ES-I3 (cell line): Measurements from ENCODE around the gene ACD.

Experiments
- H3K36me3 ChIP-seq: 2 replicates; pipeline ENCODE4 v1.6.1; 2013; ENCODE audit warnings: mild to moderate bottlenecking, low read length, control low read depth, moderate library complexity; ENCODE audit not compliant: insufficient read depth
- H3K4me1 ChIP-seq: 2 replicates; pipeline ENCODE4 v1.6.1; 2013; ENCODE audit warnings: mild to moderate bottlenecking, control low read depth, low read length; ENCODE audit not compliant: insufficient read depth
- H3K9ac ChIP-seq: 2 replicates; pipeline ENCODE4 v1.6.1; 2013; ENCODE audit warnings: low read depth, mild to moderate bottlenecking, low read length, moderate library complexity
- H3K9me3 ChIP-seq: 2 replicates; pipeline ENCODE4 v1.6.1; 2013; ENCODE audit warnings: mild to moderate bottlenecking, low read length, moderate library complexity; ENCODE audit not compliant: control insufficient read depth, insufficient read depth

ACD gene

DNA sequence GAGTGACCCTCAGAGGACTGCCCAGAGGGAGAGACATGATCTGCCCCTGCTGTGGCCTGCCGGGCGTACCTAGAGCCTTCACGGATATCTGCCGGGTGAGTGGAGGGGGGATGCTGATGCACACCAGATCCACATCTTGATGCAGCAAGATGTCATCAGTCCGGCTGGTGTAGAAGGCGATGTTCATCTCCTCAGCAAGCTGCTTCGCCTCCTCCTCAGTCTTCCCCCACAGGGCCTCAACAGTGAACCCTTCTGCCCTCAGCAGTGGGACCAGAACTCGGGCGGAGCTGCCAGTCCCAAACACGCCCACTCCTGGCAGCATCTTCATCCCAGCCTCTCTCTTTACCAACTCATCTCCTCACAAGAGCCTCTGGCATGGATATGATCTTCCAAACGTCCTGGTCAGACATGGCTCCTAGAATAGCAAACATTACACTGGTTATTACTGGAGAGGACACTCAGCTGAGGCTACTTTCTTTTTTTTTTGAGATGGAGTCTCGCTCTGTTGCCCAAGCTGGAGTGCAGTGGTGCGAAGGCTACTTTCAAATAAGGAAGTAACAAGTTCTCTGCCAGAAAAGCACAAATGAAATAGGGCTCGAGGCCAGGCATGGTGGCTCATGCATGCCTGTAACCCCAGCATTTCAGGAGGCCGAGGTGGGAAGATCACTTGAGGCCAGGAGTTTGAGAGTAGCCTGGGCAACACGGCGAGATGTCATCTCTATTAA lies 25.5 kb upstream of the ACD start:
- H3K9ac ChIP-seq = no peak overlapping the region
- H3K4me1 ChIP-seq = no peaks in the 10 kb centered on the region
- no peaks in the 10 kb centered on the region for H3K9me3 ChIP-seq
- peaks cover 6% of the 10 kb centered on the region for H3K36me3 ChIP-seq

DNA sequence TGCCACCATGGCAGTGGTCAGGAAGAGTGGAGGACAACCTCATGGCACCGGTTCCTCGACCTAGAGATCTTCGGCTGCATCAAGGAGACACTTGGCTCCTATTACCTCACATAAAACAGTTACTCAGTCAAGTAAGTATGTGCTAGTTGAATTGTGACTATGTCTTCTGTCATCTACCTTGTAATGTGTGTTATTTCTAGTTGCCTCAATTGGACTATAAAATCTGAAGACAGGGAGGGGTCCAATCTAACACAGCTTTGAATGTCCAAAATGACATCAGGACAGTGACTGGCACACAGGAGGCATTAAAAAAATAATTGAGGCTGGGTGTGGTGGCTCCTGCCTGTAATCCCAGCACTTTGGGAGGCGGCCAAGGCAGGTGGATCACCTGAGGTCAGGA lies 23.7 kb upstream of the ACD start:
- Histone ChIP-seq H3K9ac (no peak overlapping the region), H3K36me3 (peaks cover 6% of the 10 kb centered on the region)

DNA sequence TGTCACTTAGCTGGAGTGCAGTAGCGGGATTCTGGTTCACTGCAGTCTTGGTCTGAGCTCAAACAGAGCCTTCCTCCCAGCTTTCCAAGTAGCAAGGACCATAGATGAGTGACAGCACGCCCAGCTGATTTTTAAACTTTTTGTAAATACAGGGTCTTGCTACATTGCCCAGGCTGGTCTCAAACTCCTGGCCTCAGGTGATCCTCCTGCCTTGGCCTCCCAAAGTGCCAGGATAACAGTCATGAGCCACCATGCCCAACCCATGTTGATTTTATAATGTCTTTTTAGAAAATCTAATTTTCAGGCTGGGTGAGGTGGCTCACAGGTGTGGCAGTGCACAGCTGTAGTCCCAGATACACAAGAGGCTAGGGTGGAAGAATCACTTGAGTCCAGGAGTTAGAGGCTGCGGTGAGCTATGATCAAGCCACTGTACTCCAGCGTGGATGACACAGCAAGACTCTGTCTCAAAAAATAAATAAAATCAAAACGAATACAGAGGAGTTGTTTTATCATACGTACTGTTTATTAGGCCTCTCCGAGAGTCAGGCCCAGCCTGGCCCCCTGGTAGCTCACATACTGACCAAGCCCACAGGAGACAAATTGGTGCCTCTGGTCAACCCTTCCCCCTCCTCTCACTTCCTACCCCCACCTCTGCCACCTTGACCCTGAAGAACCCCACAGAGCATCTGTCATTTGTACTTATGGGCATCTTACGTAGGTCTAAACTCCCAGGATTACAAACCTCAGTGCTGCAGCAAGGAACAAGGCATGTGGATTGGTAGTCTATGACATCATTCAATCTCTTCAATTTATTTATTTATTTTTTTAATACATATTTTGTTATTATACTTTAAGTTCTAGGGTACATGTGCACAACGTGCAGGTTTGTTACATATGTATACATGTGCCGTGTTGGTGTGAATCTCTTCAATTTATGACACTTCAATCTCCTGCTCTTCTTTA lies 20.2 kb upstream of the ACD start:
- no peaks in the 10 kb centered on the region for H3K9me3 ChIP-seq
- no peaks in the 10 kb centered on the region for H3K4me1 ChIP-seq
- no peak overlapping the region for H3K9ac ChIP-seq
- H3K36me3 ChIP-seq = peaks cover 5% of the 10 kb centered on the region

More for the DNA sequence above, 23.7 kb upstream of the ACD start:
- Histone ChIP-seq H3K9me3 (no peaks in the 10 kb centered on the region), H3K4me1 (no peaks in the 10 kb centered on the region)

DNA sequence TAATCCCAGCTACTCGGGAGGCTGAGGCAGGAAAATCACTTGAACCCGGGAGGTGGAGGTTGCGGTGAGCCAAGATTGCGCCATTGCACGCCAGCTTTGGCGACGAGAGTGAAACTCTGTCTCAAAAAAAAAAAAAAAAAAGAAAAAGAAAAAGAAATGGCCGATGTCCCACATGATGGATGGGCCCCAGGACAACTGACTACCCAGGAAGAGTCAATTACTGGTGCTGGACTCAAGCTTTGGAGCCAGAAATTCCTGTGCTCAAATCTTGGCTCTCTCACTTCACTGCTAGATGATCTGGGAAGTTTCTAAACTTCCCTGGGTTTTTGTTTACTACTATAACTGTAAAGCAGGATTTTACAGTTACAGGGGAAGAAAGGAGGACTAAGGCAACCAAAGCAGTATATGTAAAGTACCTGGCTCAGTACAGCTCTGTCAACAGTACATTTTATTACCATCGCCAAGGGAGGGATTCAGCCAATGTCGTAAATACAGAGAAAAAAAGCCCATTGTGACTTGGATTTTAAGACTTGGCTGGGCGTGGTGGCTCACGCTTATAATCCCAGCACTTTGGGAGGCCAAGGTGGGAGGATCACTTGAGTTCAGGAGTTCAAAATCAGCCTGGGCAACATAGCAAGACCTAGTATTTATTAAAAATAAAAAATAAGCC lies 18.4 kb upstream of the ACD start:
- Histone ChIP-seq H3K9me3 (no peaks in the 10 kb centered on the region), H3K4me1 (no peaks in the 10 kb centered on the region), H3K36me3 (peaks cover 3% of the 10 kb centered on the region; the same call in 1 of the 2 replicates), H3K9ac (no peak overlapping the region)

DNA sequence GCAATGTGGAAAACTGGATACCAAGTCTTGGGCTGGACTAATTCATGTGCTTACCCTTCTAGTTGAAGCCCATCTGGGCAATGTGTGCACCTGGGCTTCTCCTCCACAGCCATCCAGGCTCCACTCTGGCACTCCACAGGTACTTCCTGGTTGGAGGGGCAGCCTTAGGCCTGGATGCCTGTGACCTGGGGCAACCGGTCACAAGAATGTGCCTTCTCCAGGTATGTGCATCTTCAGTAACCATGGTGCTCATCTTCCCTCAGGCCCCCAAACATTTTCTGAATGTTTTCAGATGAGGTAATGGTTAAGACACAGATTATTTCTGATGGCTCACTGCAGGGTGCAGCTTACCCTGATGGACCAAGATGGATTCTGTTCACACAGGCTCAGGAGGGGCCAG lies 17.7 kb upstream of the ACD start:
- Histone ChIP-seq H3K36me3 (peaks cover 3% of the 10 kb centered on the region; the same call in 1 of the 2 replicates), H3K9ac (no peak overlapping the region), H3K4me1 (no peaks in the 10 kb centered on the region), H3K9me3 (no peaks in the 10 kb centered on the region)

DNA sequence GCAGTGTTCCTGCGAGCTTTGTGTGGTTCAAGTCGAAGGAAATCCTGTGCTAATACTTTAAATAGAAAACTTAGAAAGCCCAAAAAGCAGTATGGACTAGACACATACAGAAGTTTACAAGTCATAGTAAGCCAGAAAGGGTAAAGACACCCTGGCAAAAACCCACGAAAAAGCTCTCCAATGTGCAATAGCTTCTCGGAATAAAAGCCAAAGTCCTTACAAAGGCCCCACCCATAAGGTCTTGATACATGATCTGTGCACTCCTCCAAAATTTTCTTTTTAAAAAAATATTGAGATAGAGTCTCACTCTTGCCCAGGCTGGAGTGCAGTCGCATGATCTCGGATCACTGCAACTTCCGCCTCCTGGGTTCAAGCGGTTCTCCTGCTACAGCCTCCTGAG lies 16.9 kb upstream of the ACD start:
- no peak overlapping the region for H3K9ac ChIP-seq
- H3K36me3 ChIP-seq = peaks cover 3% of the 10 kb centered on the region; the same call in 1 of the 2 replicates
- no peaks in the 10 kb centered on the region for H3K4me1 ChIP-seq
- H3K9me3 ChIP-seq = no peaks in the 10 kb centered on the region

DNA sequence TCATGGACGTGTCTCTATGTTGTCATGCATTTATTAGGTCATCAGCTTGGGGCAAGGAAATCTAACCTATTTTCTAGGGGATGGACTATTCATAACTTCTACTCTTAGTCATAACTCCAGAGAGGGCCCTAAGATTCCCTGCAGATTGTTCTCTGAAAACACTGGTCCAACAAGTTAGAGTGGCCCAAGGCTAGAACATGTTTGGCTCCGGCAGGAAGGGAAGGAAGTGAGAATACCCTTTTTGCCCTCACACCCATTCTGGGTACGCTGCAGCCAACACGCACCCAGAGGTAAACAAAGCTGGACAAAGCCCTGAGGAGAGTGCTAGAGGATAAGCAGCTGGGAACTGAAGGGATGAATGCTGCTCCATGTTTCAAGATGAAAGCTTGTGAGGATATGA lies 16.5 kb upstream of the ACD start:
- Histone ChIP-seq H3K9me3 (no peaks in the 10 kb centered on the region), H3K36me3 (no peaks in the 10 kb centered on the region), H3K9ac (no peak overlapping the region), H3K4me1 (no peaks in the 10 kb centered on the region)

DNA sequence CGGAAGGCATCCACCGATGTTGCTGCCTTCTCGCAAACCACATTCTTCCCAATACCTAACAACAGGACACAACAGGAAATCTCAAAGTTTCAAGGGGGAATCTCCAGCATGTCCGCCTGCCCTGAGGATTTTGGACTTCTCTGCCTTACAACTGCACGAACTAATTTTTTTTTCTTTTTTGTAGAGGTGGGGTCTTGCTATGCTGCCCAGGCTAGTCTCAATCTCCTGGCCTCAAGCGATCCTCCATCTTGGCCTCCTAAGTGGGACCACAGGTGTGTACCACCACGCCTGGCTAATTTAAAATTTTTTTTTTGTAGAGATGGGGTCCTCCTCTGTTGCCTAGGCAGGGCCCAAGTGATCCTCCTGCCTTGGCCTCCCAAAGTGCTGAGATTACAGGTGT lies 15.9 kb upstream of the ACD start:
- no peak overlapping the region for H3K9ac ChIP-seq
- H3K9me3 ChIP-seq = no peaks in the 10 kb centered on the region
- H3K4me1 ChIP-seq = no peaks in the 10 kb centered on the region
- no peaks in the 10 kb centered on the region for H3K36me3 ChIP-seq

DNA sequence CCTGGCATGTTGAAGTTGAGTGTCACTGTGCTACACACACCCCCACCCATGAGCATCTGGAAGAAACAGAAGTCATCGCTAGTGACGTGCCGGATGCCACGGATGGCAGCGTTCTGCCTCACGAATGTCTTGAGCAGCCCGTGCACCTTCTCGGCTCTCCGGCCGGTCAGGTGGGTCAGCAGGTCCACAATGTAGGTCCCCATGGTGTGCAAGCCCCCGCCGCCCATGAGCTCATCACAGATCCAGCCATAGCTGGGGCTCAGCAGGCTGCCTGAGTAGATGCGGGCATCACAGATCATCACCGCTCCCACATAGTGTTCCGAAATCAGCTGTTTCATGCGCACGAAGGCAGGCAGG lies 15.5 kb upstream of the ACD start:
- H3K9me3 ChIP-seq = no peaks in the 10 kb centered on the region
- no peaks in the 10 kb centered on the region for H3K4me1 ChIP-seq
- no peak overlapping the region for H3K9ac ChIP-seq
- H3K36me3 ChIP-seq = no peaks in the 10 kb centered on the region

DNA sequence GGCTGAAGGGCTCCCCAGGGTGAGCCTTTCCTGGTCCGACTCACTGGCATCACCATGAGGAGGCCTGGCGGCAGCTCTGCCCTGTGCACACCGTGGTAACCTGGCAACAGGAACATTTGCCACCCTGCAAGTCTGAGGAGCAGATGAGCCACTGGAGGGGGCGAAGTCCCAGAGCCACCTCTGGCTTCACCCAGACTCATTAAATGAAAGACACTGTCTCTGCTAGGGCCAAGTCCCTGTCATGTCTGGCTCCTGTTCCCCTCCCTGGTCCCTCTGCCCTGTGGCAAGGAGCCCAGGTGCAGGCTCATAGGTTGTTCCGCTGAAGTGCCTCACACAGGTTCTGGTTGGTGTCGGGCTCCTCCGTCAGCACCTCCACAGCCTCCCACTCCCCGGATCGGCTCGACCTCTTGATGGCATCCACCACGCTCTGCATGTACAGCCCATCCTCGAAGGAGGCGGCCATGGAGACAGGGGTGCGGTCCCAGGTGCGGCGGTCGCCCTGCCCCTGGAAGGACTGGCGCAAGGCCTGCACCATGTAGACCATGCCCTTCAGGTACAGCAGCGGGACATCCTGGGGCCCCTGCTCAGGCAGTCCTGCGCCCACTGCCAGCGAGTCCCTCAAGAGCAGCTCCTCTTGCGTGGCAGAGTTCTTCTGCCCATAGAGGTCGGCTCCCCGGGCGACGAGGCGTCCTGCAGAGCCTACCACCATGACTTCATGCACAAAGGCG lies 15.0 kb upstream of the ACD start:
- no peaks in the 10 kb centered on the region for H3K9me3 ChIP-seq

DNA sequence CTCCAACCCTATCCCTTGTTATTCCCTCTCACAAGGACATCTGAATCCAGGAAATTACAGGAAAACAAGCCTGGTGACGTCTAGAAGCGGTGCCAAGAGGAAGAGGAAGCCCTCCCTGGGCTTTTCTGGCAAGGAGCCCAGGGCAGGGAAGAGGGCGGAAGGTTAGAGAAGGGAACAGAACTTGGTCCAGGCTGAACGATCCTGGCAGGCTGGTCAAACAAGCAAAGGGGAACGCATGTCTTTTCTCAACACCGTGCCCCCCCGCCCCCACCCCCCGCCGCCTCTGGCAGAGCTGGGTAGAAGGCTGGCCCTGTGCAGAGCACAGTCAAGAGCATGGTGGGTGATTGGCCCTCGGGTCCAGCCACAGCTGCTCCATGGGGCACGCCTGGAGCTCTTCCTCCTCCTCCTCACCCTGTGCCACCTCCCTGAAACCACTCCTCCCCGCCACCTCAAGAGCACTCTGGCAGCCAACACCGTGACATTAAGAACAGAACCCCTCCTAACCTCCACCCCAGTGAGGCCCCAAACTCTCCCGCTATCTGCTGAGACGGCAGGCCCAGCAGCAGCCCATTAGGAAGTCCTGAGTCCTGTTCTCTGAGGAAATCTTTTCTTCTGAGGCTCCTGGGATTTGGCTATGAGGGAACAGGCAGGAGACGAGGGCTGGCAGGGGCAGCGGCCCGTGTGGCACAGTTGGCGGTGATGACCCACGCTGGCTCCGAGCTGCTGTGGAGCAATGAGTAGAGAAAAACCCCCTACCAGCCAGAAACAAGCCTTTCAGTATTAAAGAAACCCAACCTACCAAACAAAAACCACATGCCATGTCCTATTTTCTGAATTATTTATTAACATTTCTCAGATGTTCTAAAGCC lies 13.9 kb upstream of the ACD start:
- H3K9ac ChIP-seq = no peak overlapping the region
- no peaks in the 10 kb centered on the region for H3K4me1 ChIP-seq
- H3K36me3 ChIP-seq = no peaks in the 10 kb centered on the region
- H3K9me3 ChIP-seq = no peaks in the 10 kb centered on the region

More for the DNA sequence above, 15.0 kb upstream of the ACD start:
- no peaks in the 10 kb centered on the region for H3K4me1 ChIP-seq
- no peaks in the 10 kb centered on the region for H3K36me3 ChIP-seq
- no peak overlapping the region for H3K9ac ChIP-seq

DNA sequence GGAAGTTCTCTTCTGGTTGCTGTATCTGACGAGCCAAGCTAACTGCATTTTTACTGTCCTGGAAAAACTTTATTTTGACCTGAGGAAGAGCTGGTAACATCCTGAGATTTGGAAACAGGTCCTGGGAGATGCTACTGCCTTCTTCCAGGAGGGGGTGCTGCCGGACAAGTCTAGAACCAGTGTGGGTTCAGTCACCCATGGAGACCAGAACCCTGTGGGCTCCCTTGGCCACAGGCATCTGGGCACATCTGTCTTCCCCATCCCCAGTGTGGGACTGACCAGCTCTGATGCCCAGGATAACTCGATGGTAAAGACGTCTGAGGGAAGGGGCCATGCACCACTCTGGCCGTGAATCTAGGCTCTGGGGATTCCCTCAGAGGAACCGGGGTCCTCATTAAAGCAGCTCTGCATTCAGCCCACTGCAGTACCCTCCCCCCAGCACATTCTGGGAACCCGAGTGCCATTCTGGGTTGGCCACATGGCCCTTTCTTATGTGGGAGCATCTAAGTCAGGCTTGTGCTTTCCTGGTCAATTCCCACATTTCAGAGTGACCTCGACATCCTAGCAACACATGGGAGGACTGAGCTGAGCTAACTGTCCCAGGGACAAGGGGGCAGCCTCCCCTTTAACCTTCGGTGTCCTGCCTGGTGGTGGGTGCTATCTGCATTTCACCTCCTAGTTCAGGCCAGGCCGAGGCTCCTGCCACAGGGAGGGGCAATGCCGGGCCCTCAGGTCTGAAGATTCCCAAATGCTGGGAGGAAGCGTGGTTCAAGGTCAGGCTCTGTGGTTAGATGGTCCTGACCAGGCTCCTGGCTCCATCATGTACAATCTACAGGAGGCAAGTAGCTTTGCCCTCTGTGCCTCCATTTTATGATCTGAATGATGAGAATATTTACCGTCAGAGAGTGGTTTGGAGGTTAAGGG lies 12.9 kb upstream of the ACD start:
- Histone ChIP-seq H3K4me1 (no peaks in the 10 kb centered on the region), H3K9ac (no peak overlapping the region), H3K9me3 (no peaks in the 10 kb centered on the region), H3K36me3 (no peaks in the 10 kb centered on the region)
